ENCODE results near the gene RELCH.

The RELCH gene

DNA sequence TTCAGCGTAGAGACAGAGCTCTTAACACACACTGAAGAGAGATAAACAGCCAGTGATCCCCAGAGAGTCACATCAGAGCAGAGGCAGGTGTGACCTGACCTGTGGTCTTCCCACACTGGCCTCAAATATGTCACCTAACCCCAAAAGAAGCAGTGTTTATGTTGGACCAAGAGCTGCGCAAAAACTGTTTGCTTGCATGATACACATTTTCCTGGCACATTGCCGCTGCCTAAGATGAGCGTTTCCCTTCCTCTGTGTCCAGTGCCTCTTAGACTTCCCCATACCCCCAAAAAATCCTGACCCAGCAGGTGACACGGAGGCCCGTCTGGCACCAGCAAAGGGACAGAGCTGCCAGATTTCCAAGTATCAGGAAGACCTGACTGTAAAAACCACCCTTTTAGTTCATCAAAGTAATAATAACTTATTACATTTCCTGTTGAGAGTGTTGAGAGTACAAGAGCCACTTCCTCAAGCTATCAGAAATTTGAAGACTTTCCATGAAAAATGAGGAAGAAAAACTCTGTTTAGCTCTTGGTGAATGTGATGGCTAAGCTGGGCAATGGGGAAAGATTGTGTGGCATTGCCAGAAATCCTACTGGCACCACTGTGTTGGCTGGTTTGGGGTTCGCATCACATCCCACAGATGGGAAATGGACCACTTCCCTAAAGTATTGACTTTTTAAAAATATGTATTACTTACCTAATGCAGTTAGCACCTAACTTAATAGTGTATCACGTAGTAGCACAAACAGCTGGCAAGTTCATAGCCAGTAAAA, 144.7 kb downstream of the RELCH start:
- H3K4me3 ChIP-seq (ENCODE audit: low read depth, low read length): no peak overlapping the region
- TF ChIP-seq, protein P1, sequence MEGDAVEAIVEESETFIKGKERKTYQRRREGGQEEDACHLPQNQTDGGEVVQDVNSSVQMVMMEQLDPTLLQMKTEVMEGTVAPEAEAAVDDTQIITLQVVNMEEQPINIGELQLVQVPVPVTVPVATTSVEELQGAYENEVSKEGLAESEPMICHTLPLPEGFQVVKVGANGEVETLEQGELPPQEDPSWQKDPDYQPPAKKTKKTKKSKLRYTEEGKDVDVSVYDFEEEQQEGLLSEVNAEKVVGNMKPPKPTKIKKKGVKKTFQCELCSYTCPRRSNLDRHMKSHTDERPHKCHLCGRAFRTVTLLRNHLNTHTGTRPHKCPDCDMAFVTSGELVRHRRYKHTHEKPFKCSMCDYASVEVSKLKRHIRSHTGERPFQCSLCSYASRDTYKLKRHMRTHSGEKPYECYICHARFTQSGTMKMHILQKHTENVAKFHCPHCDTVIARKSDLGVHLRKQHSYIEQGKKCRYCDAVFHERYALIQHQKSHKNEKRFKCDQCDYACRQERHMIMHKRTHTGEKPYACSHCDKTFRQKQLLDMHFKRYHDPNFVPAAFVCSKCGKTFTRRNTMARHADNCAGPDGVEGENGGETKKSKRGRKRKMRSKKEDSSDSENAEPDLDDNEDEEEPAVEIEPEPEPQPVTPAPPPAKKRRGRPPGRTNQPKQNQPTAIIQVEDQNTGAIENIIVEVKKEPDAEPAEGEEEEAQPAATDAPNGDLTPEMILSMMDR (IDR thresholded peaks at IDR 0.05; ENCODE audit: low read depth, low read length, missing control alignments): no peak
- DNase-seq (ENCODE audit: low read depth): peak; percentile 24
- in situ Hi-C loops (cut with HindIII; ENCODE audit: low sequenced_read_pairs): no loop called here

DNA sequence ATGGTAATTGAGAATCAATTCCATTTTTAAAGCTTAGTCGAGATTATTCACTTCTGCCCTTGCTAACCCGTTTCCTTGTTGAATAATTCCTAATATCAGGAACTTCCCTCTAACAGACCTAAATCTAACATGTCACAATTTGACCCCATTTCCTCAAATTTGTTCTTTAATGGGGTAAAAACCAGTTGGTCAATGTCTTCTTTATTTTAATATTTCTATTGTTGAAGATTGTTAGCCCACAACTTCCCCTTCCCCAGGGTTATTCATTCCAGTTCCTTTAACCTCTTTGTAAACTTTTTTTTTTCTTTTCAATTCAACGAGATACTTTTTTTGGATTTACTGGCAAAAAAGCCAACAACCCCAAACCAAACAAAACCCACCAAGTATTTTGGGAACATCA, 145.4 kb downstream of the RELCH start:
- no peak overlapping the region for H3K4me3 ChIP-seq (ENCODE audit: low read depth, low read length)
- TF ChIP-seq, protein P1 (IDR thresholded peaks at IDR 0.05; ENCODE audit: low read depth, low read length, missing control alignments): no peak
- in situ Hi-C loops (cut with HindIII; ENCODE audit: low sequenced_read_pairs): no loop called here

DNA sequence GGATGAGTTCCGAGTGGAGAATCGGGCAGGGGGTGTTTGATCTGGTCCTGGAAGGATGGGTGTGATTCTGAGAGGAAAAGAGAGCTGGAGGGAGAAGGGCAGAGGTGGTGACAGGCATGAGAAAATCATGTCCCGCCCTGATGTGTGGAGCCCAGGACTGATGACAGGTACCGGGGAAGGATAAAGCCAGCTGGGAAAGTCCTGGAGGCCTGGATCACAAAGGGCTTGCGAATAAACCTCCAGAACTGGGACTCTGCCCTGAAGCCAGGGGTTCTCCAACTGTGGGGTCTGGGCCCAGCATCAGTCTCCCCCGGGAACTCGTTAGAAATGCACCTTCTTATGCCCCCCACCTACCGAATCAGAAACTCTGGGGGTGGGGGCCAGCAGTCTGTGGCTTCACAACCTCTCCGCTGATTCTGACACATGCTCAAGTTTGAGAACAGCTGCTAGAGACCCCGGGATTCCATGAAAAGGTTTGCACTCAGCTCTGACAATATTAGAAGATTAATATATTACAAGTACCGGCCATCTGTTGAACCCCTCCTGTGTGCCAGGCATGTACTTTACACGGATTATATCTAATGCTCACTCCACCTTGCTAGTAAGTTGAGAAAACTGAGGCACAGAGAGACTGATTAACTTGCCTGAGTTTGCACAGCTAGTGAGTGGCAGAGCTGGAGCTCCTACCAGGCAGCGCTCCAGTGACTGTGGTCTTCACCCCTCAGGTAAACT, 146.1 kb downstream of the RELCH start:
- TF ChIP-seq, protein P1 (IDR thresholded peaks at IDR 0.05; ENCODE audit: low read depth, low read length, missing control alignments): no peak
- no peak for DNase-seq (ENCODE audit: low read depth)
- H3K4me3 ChIP-seq (ENCODE audit: low read depth, low read length): no peak overlapping the region
- in situ Hi-C loops (cut with HindIII; ENCODE audit: low sequenced_read_pairs): no loop called here

More for the DNA sequence above, 145.4 kb downstream of the RELCH start:
- no peak for DNase-seq (ENCODE audit: low read depth)

DNA sequence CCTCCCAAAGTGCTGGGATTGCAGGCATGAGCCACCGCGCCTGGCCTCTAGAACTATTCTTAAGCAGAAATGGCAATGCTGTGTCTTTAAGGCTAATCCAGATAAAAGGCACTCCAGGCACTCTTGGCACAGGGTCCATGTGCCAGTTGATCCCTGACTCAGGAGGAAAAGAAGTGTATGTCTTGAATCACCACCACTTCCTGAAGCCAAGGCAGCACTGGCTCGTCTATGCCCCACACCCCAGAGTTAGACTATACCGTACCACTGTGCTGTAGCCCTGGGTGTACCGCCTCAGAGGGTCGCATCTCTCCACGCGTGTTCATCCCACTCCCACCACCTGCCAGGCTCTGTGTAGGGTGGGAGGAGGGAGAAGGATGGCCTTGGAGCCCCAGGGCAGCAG, 147.1 kb downstream of the RELCH start:
- in situ Hi-C loops (cut with HindIII; ENCODE audit: low sequenced_read_pairs): no loop called here

DNA sequence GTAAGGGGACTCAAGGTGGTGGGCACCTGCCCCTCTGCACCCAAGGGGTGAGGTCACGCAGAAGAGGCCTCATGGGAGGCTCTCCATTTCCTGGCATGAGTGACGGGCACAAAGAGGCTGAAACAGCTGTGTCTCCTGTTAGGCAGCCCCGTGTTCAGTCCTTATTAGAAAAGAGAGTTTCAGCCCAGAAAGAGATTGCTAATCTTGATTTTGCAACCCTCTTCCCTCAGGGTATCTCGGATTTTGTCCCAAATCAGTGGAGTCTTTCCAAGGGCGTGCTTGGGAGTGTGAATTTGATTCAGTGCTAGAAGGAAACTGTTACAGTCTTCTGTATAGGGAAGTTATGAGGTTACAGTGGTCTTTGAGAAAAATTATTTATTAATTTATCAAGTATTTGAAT, 148.4 kb downstream of the RELCH start:
- TF ChIP-seq, protein P1 (IDR thresholded peaks at IDR 0.05; ENCODE audit: low read depth, low read length, missing control alignments): no peak
- DNase-seq (ENCODE audit: low read depth): no peak
- in situ Hi-C loops (cut with HindIII; ENCODE audit: low sequenced_read_pairs): no loop called here

More for the DNA sequence above, 147.1 kb downstream of the RELCH start:
- no peak overlapping the region for H3K4me3 ChIP-seq (ENCODE audit: low read depth, low read length)
- TF ChIP-seq, protein P1 (IDR thresholded peaks at IDR 0.05; ENCODE audit: low read depth, low read length, missing control alignments): no peak
- DNase-seq (ENCODE audit: low read depth): no peak

DNA sequence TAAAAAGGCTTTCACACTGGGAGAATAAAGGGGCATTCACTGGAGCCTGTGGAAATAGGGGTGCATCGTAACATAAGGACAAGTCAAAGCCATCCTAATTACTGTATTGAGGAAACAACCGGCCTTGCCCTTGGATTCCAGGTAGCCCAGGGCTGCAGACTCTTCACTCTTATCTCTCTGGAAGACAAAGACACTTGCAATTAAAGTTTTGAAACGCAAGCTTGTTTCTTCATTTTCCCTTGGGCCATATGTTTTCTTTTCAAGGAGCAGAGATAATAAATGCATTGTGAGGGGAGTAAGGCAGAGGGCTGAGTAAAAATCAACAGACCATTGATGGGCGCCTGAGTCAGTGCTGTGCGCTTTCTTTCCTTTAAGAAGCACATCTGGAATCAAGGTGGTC, 149.6 kb downstream of the RELCH start:
- no peak for DNase-seq (ENCODE audit: low read depth)
- no peak overlapping the region for H3K4me3 ChIP-seq (ENCODE audit: low read depth, low read length)
- in situ Hi-C loops (cut with HindIII; ENCODE audit: low sequenced_read_pairs): no loop called here
- TF ChIP-seq, protein P1 (IDR thresholded peaks at IDR 0.05; ENCODE audit: low read depth, low read length, missing control alignments): no peak

More for the DNA sequence above, 148.4 kb downstream of the RELCH start:
- H3K4me3 ChIP-seq (ENCODE audit: low read depth, low read length): no peak overlapping the region
